Sigmoid colon (tissue), 7 donors: ENCODE results near the gene GREM2. TPM values are rescaled to one million over a fixed set of nuclear protein-coding genes. Genes with fewer than 3 reads are reported as not detected.

Source experiments
- DNase-seq: peaks from one replicate; pipeline ENCODE4 v3.0.0-alpha.2; 2019
- H3K27ac ChIP-seq, 4 donors: fragments of 200-600 bp; sonication (generic); one replicate each; pipeline ENCODE4 v1.5.1; 2016 to 2019; ENCODE audit warnings: mild to moderate bottlenecking in 1 of 4
- H3K27me3 ChIP-seq, 3 donors: fragments of 200-600 bp; sonication (generic); one replicate each; pipeline ENCODE4 v1.5.1; 2019; ENCODE audit warnings: mild to moderate bottlenecking in 1 of 3
- H3K36me3 ChIP-seq, 4 donors: fragments of 200-600 bp; sonication (generic); one replicate each; pipeline ENCODE4 v1.5.1; 2016 to 2019
- H3K4me1 ChIP-seq, 4 donors: fragments of 200-600 bp; sonication (generic); one replicate each; pipeline ENCODE4 v1.5.1; 2017 to 2019
- H3K4me3 ChIP-seq, 4 donors: fragments of 200-600 bp; sonication (generic); one replicate each; pipeline ENCODE4 v1.5.1; 2017 to 2019; ENCODE audit warnings: mild to moderate bottlenecking in 2 of 4, moderate library complexity in 1 of 4
- H3K9me3 ChIP-seq, 4 donors: fragments of 200-600 bp in 3 of 4; sonication (generic) in 3 of 4; one replicate each; pipeline versions ENCODE4 v1.5.1 to v1.6.1; 2013 to 2019
- EP300 ChIP-seq, 4 donors: sonication (generic); formaldehyde crosslinking; IDR thresholded peaks; one replicate each; pipeline ENCODE4 v1.6.1; 2017; ENCODE audit warnings: antibody characterized with exemption in 4 of 4
- POLR2A ChIP-seq, 2 donors: fragments of 450-650 bp; IDR thresholded peaks; one replicate each; pipeline ENCODE4 v1.6.1; 2016; ENCODE audit warnings: antibody characterized with exemption in 2 of 2, mild to moderate bottlenecking in 2 of 2, moderate library complexity in 2 of 2
- POLR2AphosphoS5 ChIP-seq, 4 donors: sonication (generic); formaldehyde crosslinking; IDR thresholded peaks; one replicate each; pipeline ENCODE4 v1.6.1; 2017; ENCODE audit warnings: antibody characterized with exemption in 4 of 4
- WGBS, 2 donors: extraction: QIAGEN DNeasy Blood & Tissue Kit; methylation state at CpG; one replicate each; pipeline ENCODE4 v1.1.7; 2013; 5-methylcytosine and 5-hydroxymethylcytosine counted together
- intact Hi-C: fragments of 100-400 bp; cut with DNase I; formaldehyde crosslinking; loops from one replicate; pipeline ENCODE4 v1.15.1; 2023
- polyA plus RNA-seq, 3 donors: library from polyadenylated mRNA; stranded (reverse); fragments of 200-250 nt; gene quantifications; one replicate each; pipeline ENCODE4 v1.2.3, GENCODE V29; 2013
- total RNA-seq, 4 donors: library from RNA; depleted of rRNA; stranded (reverse); fragments of >200 nt; gene quantifications; one replicate each; pipeline ENCODE4 v1.1.0, GENCODE V29; 2016
- TF ChIP-seq, protein P1 (sequence below), 4 experiments: fragments of 450-650 bp in 3 of 4; fragments of 200-600 bp in 1 of 4; IDR thresholded peaks; one replicate each; pipeline ENCODE4 v1.5.1; 2016 to 2019; ENCODE audit warnings: antibody characterized with exemption in 4 of 4, mild to moderate bottlenecking in 3 of 4, moderate library complexity in 2 of 4
- donor health status: healthy with polysubstance abuse.
- donor health status: Bipolar disorder and iron deficiency.
- donor health status: healthy.

The GREM2 gene
- total and polyA plus RNA-seq, 7 donors: 0.46 to 18.7 (median 9.4) TPM

DNA sequence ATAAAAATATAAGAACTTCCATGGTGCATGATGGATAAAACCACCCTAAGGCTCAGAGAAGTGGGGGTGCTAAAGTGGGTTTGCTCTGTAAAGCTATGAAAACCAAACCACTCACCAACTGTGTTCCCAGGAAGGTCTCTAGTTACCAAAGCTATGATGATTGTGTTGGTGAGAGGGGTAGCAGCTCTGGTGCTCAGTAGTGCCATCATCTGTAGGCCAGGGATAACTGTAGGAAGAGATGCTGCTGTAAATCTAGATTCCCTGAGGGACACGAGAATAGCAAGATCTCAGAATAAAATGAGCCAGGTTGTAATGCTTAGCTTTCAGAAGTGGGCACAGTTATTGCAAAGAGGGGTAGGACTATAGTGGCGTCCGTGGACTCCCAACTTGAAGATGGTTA, 124.5 kb downstream of the GREM2 start:
- intact Hi-C loops: no loop called here
- H3K9me3 ChIP-seq: no peaks in the 10 kb centered on the region
- DNase-seq: no peak
- 81 to 84% methylated on average over 3 of the region's 3 CpGs for WGBS, 2 donors
- no peak overlapping the region for H3K4me3 ChIP-seq
- no peaks in the 10 kb centered on the region for H3K27me3 ChIP-seq
- H3K27ac ChIP-seq: no peak overlapping the region
- H3K4me1 ChIP-seq: no peaks in the 10 kb centered on the region
- H3K36me3 ChIP-seq: peaks cover 0 to 3% (median 0%) of the 10 kb centered on the region in 4 donors
- no peak for TF ChIP-seq EP300 (IDR thresholded peaks at IDR 0.05)
- TF ChIP-seq POLR2AphosphoS5 (IDR thresholded peaks at IDR 0.05): no peak
- TF ChIP-seq, protein P1, sequence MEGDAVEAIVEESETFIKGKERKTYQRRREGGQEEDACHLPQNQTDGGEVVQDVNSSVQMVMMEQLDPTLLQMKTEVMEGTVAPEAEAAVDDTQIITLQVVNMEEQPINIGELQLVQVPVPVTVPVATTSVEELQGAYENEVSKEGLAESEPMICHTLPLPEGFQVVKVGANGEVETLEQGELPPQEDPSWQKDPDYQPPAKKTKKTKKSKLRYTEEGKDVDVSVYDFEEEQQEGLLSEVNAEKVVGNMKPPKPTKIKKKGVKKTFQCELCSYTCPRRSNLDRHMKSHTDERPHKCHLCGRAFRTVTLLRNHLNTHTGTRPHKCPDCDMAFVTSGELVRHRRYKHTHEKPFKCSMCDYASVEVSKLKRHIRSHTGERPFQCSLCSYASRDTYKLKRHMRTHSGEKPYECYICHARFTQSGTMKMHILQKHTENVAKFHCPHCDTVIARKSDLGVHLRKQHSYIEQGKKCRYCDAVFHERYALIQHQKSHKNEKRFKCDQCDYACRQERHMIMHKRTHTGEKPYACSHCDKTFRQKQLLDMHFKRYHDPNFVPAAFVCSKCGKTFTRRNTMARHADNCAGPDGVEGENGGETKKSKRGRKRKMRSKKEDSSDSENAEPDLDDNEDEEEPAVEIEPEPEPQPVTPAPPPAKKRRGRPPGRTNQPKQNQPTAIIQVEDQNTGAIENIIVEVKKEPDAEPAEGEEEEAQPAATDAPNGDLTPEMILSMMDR (IDR thresholded peaks at IDR 0.05): no peak
- TF ChIP-seq POLR2A (IDR thresholded peaks at IDR 0.05): no peak

DNA sequence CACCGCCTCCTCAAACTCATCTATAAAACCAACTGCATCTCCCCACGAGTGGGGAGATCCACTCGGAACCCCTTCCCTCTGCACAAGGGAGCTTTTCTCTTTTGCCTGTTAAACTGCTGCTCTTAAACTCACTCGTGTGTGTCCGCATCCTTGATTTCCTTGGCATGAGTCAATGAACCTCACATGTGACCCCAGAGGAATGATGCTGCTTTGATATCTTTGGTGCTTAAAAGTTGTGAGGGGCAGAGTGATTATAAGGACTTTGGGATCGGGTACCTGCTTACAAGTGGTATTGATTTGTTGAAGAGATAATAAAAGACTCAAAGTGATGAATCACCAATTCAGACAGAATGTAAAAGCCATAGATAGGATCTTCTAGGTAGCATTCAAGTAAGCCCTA, 125.3 kb downstream of the GREM2 start:
- no peak for DNase-seq
- intact Hi-C loops: no loop called here
- H3K27ac ChIP-seq: no peak overlapping the region
- H3K4me1 ChIP-seq: no peaks in the 10 kb centered on the region
- H3K4me3 ChIP-seq: no peak overlapping the region
- TF ChIP-seq POLR2AphosphoS5 (IDR thresholded peaks at IDR 0.05) (no peak), EP300 (IDR thresholded peaks at IDR 0.05) (no peak), POLR2A (IDR thresholded peaks at IDR 0.05) (no peak)
- TF ChIP-seq, protein P1 (IDR thresholded peaks at IDR 0.05): no peak
- H3K27me3 ChIP-seq: no peaks in the 10 kb centered on the region
- H3K36me3 ChIP-seq: no peaks in the 10 kb centered on the region
- WGBS, 2 donors: 79 to 80% methylated on average over 6 of the region's 6 CpGs
- H3K9me3 ChIP-seq: no peaks in the 10 kb centered on the region

DNA sequence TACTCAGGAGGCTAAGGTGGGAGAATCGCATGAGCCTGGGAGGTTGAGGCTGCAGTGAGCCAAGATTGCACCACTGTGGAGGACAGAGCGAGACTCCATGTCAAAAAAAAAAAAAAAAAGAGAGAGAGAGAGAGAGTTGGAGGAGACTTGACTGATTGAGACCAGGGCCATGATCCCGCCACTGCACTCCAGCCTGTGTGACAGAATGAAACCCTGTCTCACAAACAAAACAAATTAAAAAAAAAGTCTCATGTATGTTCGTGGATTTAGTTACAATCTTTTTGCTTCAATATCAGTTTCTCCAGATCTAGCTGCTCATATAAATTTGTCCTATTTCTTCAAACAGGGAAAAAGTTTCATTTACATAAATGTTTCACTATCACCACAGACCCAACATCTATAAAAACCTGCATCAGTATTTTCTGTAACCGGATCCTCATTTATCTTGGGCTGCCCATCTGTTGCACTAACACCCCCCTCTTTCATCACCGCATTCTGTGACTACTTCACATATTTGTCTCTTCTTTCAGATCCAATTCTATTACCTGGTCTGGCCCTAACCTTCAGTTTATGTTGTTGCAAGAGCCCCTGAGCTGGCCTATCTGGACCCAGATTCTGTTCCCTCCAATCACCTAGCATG, 127.0 kb downstream of the GREM2 start:
- intact Hi-C loops: no loop called here
- no peaks in the 10 kb centered on the region for H3K36me3 ChIP-seq
- no peak overlapping the region for H3K27ac ChIP-seq
- H3K4me1 ChIP-seq: no peaks in the 10 kb centered on the region
- no peak for TF ChIP-seq POLR2A (IDR thresholded peaks at IDR 0.05)
- 89 to 92% methylated on average over 6 of the region's 6 CpGs for WGBS, 2 donors
- H3K4me3 ChIP-seq: no peak overlapping the region
- DNase-seq: no peak
- no peaks in the 10 kb centered on the region for H3K27me3 ChIP-seq
- H3K9me3 ChIP-seq: no peaks in the 10 kb centered on the region

DNA sequence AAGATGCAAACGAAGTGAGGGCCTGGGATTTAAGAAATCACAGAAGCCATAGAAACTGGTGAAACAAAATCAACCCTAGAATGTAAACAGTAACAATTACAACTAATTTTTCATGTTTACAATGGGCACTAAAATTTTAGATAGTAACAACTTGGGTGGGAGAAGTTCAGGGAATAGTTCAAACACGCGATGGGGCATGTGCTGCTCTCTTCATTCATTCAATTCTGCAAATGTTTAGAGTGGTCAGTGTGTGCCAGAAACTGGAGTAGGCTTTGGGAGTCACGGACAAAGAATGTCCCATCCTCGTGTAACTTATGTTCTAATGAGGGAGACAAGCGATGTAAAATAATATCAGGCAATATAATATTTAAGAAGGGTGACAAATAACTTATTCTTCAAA, 133.4 kb downstream of the GREM2 start:
- 74 to 86% methylated on average over 6 of the region's 6 CpGs for WGBS, 2 donors
- intact Hi-C loops: no loop called here
- Histone ChIP-seq H3K4me3 (no peak overlapping the region), H3K36me3 (no peaks in the 10 kb centered on the region), H3K27ac (no peak overlapping the region), H3K9me3 (no peaks in the 10 kb centered on the region), H3K27me3 (no peaks in the 10 kb centered on the region), H3K4me1 (no peaks in the 10 kb centered on the region)
- DNase-seq: no peak
- TF ChIP-seq POLR2A (IDR thresholded peaks at IDR 0.05): no peak
- TF ChIP-seq, protein P1 (IDR thresholded peaks at IDR 0.05): no peak
- TF ChIP-seq EP300 (IDR thresholded peaks at IDR 0.05): no peak

DNA sequence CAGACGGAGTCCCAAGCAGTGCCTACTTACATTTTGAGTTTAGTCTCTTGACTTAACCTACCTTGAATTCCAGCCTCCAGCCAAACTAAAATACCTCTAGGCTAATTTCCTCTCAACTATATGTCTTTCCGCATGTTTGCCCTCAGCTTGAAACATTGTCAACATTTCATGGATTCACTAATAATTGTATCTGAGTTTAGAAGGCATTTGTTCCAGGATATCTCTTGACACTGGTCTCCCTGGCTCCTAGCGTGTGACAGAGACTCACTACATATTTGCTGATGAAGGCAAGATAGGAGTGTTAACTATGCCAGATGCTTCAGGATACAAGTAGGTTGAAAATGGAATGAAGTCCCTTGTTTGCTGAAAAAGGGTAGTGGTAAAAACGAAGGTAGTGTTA, 136.1 kb downstream of the GREM2 start:
- intact Hi-C loops: no loop called here
- DNase-seq: no peak
- Histone ChIP-seq H3K27ac (no peak overlapping the region), H3K4me1 (no peaks in the 10 kb centered on the region), H3K9me3 (no peaks in the 10 kb centered on the region), H3K27me3 (no peaks in the 10 kb centered on the region), H3K4me3 (no peak overlapping the region), H3K36me3 (no peaks in the 10 kb centered on the region)
- 82 to 89% methylated on average over 4 of the region's 4 CpGs for WGBS, 2 donors
- TF ChIP-seq EP300 (IDR thresholded peaks at IDR 0.05) (no peak), POLR2A (IDR thresholded peaks at IDR 0.05) (no peak)
- TF ChIP-seq, protein P1 (IDR thresholded peaks at IDR 0.05): no peak
